GM18868 (cell line): Measurements from ENCODE around the gene SNX6.
"Not testable (repeated sequence)": the region's sequence is repeated elsewhere in the genome, so short reads cannot be mapped to it uniquely, and the experiment has no call there.

Experiments used
- ATAC-seq: cut with Tn5 transposase; IDR thresholded peaks from one replicate; pipeline ENCODE4 v1.9.1; 2021; ENCODE audit warnings: mild to moderate bottlenecking, moderate library complexity; ENCODE audit not compliant: unreplicated experiment

The SNX6 gene

GRCh38 chr14:34569750-34570149 is 60.2 kb downstream of the SNX6 start:
- no peak for ATAC-seq

- ATAC-seq = no peak
Observed at GRCh38 chr14:34568803-34569202, 61.1 kb downstream of the SNX6 start.

GRCh38 chr14:34562776-34563150 is 67.2 kb downstream of the SNX6 start:
- ATAC-seq = no peak

GRCh38 chr14:34562037-34562775 is 67.7 kb downstream of the SNX6 start:
- not testable (repeated sequence) for ATAC-seq

- ATAC-seq = peak; percentile 54
Observed at GRCh38 chr14:34556498-34556829, 73.5 kb downstream of the SNX6 start.

GRCh38 chr14:34555583-34556497 is 74.1 kb downstream of the SNX6 start:
- peak; percentile 81 for ATAC-seq

- no peak for ATAC-seq
Observed at GRCh38 chr14:34554540-34555250, 75.3 kb downstream of the SNX6 start.

GRCh38 chr14:34549276-34549966 is 80.5 kb downstream of the SNX6 start:
- ATAC-seq = not testable (repeated sequence)

- ATAC-seq = no peak
Observed at GRCh38 chr14:34548472-34548981, 81.4 kb downstream of the SNX6 start.

GRCh38 chr14:34547136-34547520 is 82.8 kb downstream of the SNX6 start:
- ATAC-seq = peak; percentile 26

- ATAC-seq = peak; percentile 83
Observed at GRCh38 chr14:34546272-34547135, 83.4 kb downstream of the SNX6 start.

- ATAC-seq = not testable (repeated sequence)
Observed at GRCh38 chr14:34540181-34541059, 89.5 kb downstream of the SNX6 start.

- ATAC-seq = peak; percentile 100
Observed at GRCh38 chr14:34539407-34540180, 90.4 kb downstream of the SNX6 start, which contains the start of gene EAPP. Gene EAPP (minus strand): TSS chr14:34539701. CDS start chr14:34539628, 73 bp downstream.

GRCh38 chr14:34538871-34539406 is 91.0 kb downstream of the SNX6 start:
- ATAC-seq = no peak

- ATAC-seq = not testable (repeated sequence)
Observed at GRCh38 chr14:34538096-34538495, 91.9 kb downstream of the SNX6 start.

GRCh38 chr14:34537677-34538009 is 92.3 kb downstream of the SNX6 start:
- no peak for ATAC-seq

GRCh38 chr14:34536951-34537676 is 92.8 kb downstream of the SNX6 start:
- ATAC-seq = no peak
